HCT116 (cell line): ENCODE data around the gene KLHL18. TPM values are rescaled to one million over a fixed set of nuclear protein-coding genes. Genes with fewer than 3 reads are reported as not detected.
A peak's percentile ranks its signal among the peaks of the same experiment; 100 is the strongest.

ENCODE experiments used
- ATAC-seq: fragments of 200-7000 bp; cut with Tn5 transposase; 2 replicates; pipeline ENCODE4 v1.9.1; 2020; ENCODE audit warnings: mild to moderate bottlenecking, moderate library complexity
- BruUV-seq: library from RNA; stranded (reverse); fragments of 400-500 nt; replicated peaks from 2 replicates; lab custom pipeline; 2021; lab: Mats Ljungman, UMichigan
- CTCF ChIA-PET: fragments of 300-600 bp; sonication (Branson Sonifier 250); formaldehyde crosslinking; loops from one replicate; lab custom pipeline; 2021; ENCODE audit warnings: antibody characterized with exemption; lab: Charles Lee
- POLR2A ChIA-PET: fragments of 300-600, 350-600 bp; sonication (Branson Sonifier 250); formaldehyde crosslinking; loops from one replicate; lab custom pipeline; 2021; ENCODE audit warnings: antibody characterized with exemption; lab: Charles Lee
- RAD21 ChIA-PET, 2 experiments: fragments of 300-600 bp; sonication (Branson Sonifier 250); formaldehyde crosslinking; loops; one replicate each; lab custom pipeline; 2023; ENCODE audit warnings: low total read pairs in 2 of 2; ENCODE audit not compliant: uncharacterized antibody in 2 of 2, unreplicated experiment in 2 of 2, low non-redundant PET in 1 of 2; lab: Charles Lee
- DNase-seq: peaks from one replicate; pipeline ENCODE4 v3.0.0-alpha.2; 2010; ENCODE audit warnings: low read depth, low spot score
- H2AFZ ChIP-seq: fragments of 200-600 bp; shearing (Covaris generic), sonication (generic); 2 replicates; pipeline ENCODE4 v1.6.1; 2017; ENCODE audit warnings: low read depth, mixed run types, mixed read lengths, antibody characterized with exemption, low read length; ENCODE audit not compliant: poor library complexity, severe bottlenecking
- H3K27ac ChIP-seq: 2 replicates; pipeline ENCODE4 v1.5.1; 2012; ENCODE audit warnings: low read depth, low read length
- H3K27me3 ChIP-seq: fragments of 200-600 bp; sonication (generic); 2 replicates; pipeline ENCODE4 v1.6.1; 2016; ENCODE audit warnings: mixed run types, low read length, mixed read lengths; ENCODE audit not compliant: insufficient read depth
- H3K36me3 ChIP-seq, 2 experiments: fragments of 200-500 bp in 1 of 2; fragments of 200-600 bp in 1 of 2; sonication (Bioruptor generic) in 1 of 2; sonication (generic) in 1 of 2; 2 replicates each; pipeline versions ENCODE4 v1.5.1 to v1.6.1; 2014 to 2016; ENCODE audit warnings: low read length in 2 of 2, inconsistent platforms in 1 of 2, mixed read lengths in 1 of 2, mixed run types in 1 of 2; ENCODE audit not compliant: insufficient read depth in 2 of 2, control insufficient read depth in 1 of 2
- H3K4me1 ChIP-seq, 2 experiments: fragments of 200-600 bp in 1 of 2; sonication (generic) in 1 of 2; 2 replicates each; pipeline versions ENCODE4 v1.5.1 to v1.6.1; 2012 to 2017; ENCODE audit warnings: low read length in 2 of 2, inconsistent platforms in 1 of 2, mild to moderate bottlenecking in 1 of 2, mixed read lengths in 1 of 2, mixed run types in 1 of 2, moderate library complexity in 1 of 2; ENCODE audit not compliant: insufficient read depth in 2 of 2, control insufficient read depth in 1 of 2
- H3K4me2 ChIP-seq: fragments of 200-600 bp; sonication (generic); 2 replicates; pipeline ENCODE4 v1.6.1; 2017; ENCODE audit warnings: mixed run types, low read length, mixed read lengths
- H3K4me3 ChIP-seq, 2 experiments: fragments of 200-600 bp in 1 of 2; sonication (generic) in 1 of 2; replicated peaks in 1 of 2; 2 replicates each; pipeline ENCODE4 v1.5.1; 2011 to 2016; ENCODE audit warnings: low read length in 2 of 2, control low read depth in 1 of 2, low read depth in 1 of 2, mild to moderate bottlenecking in 1 of 2, mixed read lengths in 1 of 2, mixed run types in 1 of 2
- H3K79me2 ChIP-seq: fragments of 200-600 bp; sonication (generic); 2 replicates; pipeline ENCODE4 v1.6.1; 2017; ENCODE audit warnings: mild to moderate bottlenecking, mixed run types, low read length, moderate library complexity, mixed read lengths; ENCODE audit not compliant: insufficient read depth
- H3K9ac ChIP-seq: fragments of 200-600 bp; sonication (generic); 2 replicates; pipeline ENCODE4 v1.6.1; 2016; ENCODE audit warnings: low read length, mixed read lengths
- H3K9me2 ChIP-seq: fragments of 200-600 bp; sonication (generic), shearing (Covaris generic); 2 replicates; pipeline ENCODE4 v1.6.1; 2017; ENCODE audit warnings: mixed run types, mild to moderate bottlenecking, moderate library complexity; ENCODE audit not compliant: insufficient read depth
- H3K9me3 ChIP-seq, 2 experiments: fragments of 200-500 bp in 1 of 2; fragments of 200-600 bp in 1 of 2; sonication (Bioruptor generic) in 1 of 2; sonication (generic) in 1 of 2; 2 replicates each; pipeline ENCODE4 v1.6.1; 2014 to 2017; ENCODE audit warnings: low read length in 2 of 2, mixed read lengths in 2 of 2, inconsistent platforms in 1 of 2, low read depth in 1 of 2, mild to moderate bottlenecking in 1 of 2, mixed run types in 1 of 2, moderate library complexity in 1 of 2; ENCODE audit not compliant: control insufficient read depth in 1 of 2, insufficient read depth in 1 of 2
- H4K20me1 ChIP-seq: fragments of 200-600 bp; sonication (generic), shearing (Covaris generic); 2 replicates; pipeline ENCODE4 v1.6.1; 2017; ENCODE audit warnings: mixed run types, mild to moderate bottlenecking, moderate library complexity; ENCODE audit not compliant: insufficient read depth
- ATF3 ChIP-seq: IDR thresholded peaks from 2 replicates; pipeline ENCODE4 v1.6.1; 2012
- CBX3 ChIP-seq: IDR thresholded peaks from 2 replicates; pipeline ENCODE4 v1.6.1; 2012; ENCODE audit warnings: low read depth
- CEBPB ChIP-seq: IDR thresholded peaks from 2 replicates; pipeline ENCODE4 v1.6.1; 2012; ENCODE audit warnings: low read depth
- CTCF ChIP-seq, 3 experiments: fragments of 200-600 bp in 1 of 3; sonication (generic) in 1 of 3; IDR thresholded peaks in 2 of 3; conservative IDR thresholded peaks in 1 of 3; 2 replicates each; pipeline ENCODE4 v1.5.1; 2012 to 2017; ENCODE audit warnings: low read depth in 2 of 3, low read length in 2 of 3, antibody characterized with exemption in 1 of 3, borderline replicate concordance in 1 of 3, control low read depth in 1 of 3, mild to moderate bottlenecking in 1 of 3, mixed read lengths in 1 of 3, mixed run types in 1 of 3, moderate library complexity in 1 of 3; ENCODE audit not compliant: insufficient read depth in 1 of 3
- EGR1 ChIP-seq: IDR thresholded peaks from 2 replicates; pipeline ENCODE4 v1.6.1; 2012; ENCODE audit warnings: low read depth
- ELF1 ChIP-seq: IDR thresholded peaks from 2 replicates; pipeline ENCODE4 v1.6.1; 2012; ENCODE audit warnings: low read depth, borderline replicate concordance
- EZH2 ChIP-seq: fragments of 200-600 bp; sonication (generic); IDR thresholded peaks from 2 replicates; pipeline ENCODE4 v1.6.1; 2017; ENCODE audit warnings: antibody characterized with exemption, mixed run types
- EZH2phosphoT487 ChIP-seq: fragments of 200-600 bp; IDR thresholded peaks from 2 replicates; pipeline ENCODE4 v1.6.1; 2018; ENCODE audit warnings: antibody characterized with exemption, borderline replicate concordance
- FOSL1 ChIP-seq: IDR thresholded peaks from 2 replicates; pipeline ENCODE4 v1.6.1; 2012; ENCODE audit warnings: low read depth
- MAX ChIP-seq: IDR thresholded peaks from 2 replicates; pipeline ENCODE4 v1.6.1; 2012
- POLR2A ChIP-seq: IDR thresholded peaks from 2 replicates; pipeline ENCODE4 v1.7.0; 2011; ENCODE audit warnings: borderline replicate concordance; ENCODE audit not compliant: insufficient read depth, insufficient read length; ENCODE audit errors: extremely low read depth
- POLR2AphosphoS5 ChIP-seq: IDR thresholded peaks from 2 replicates; pipeline ENCODE4 v1.6.1; 2011; ENCODE audit warnings: mild to moderate bottlenecking, low read depth, low read length, moderate library complexity
- RAD21 ChIP-seq: IDR thresholded peaks from 2 replicates; pipeline ENCODE4 v1.6.1; 2012; ENCODE audit warnings: low read depth, mild to moderate bottlenecking
- REST ChIP-seq: IDR thresholded peaks from 2 replicates; pipeline ENCODE4 v1.6.1; 2012; ENCODE audit warnings: low read depth
- SIN3A ChIP-seq: IDR thresholded peaks from 2 replicates; pipeline ENCODE4 v1.6.1; 2012; ENCODE audit warnings: low read depth
- TCF7L2 ChIP-seq: IDR thresholded peaks from 2 replicates; pipeline ENCODE4 v1.7.0; 2011; ENCODE audit warnings: borderline replicate concordance, inconsistent platforms; ENCODE audit not compliant: insufficient read depth, insufficient read length; ENCODE audit errors: extremely low read depth
- ZBTB33 ChIP-seq: IDR thresholded peaks from 2 replicates; pipeline ENCODE4 v1.6.1; 2011; ENCODE audit warnings: mild to moderate bottlenecking, low read length, moderate library complexity; ENCODE audit not compliant: insufficient replicate concordance; ENCODE audit errors: extremely low read depth
- ZNF274 ChIP-seq: fragments of 200-500 bp; sonication (Bioruptor generic); IDR thresholded peaks from 2 replicates; pipeline ENCODE4 v1.6.1; 2014; ENCODE audit warnings: mild to moderate bottlenecking, low read depth, low read length, inconsistent platforms
- intact Hi-C: fragments of 100-400 bp; cut with micrococcal nuclease; formaldehyde crosslinking; loops from 2 replicates; pipeline ENCODE4 v1.10.0; 2022
- total RNA-seq: library from RNA; stranded (reverse); gene quantifications from one replicate; pipeline ENCODE4 v1.2.1, GENCODE V29; 2021; ENCODE audit not compliant: unreplicated experiment

KLHL18 gene
- total RNA-seq, 1 experiment from 2014 or later, result 32.3 TPM

- RAD21 ChIA-PET, result no interaction called here
- POLR2A ChIA-PET, result no interaction called here
- H3K4me1 ChIP-seq, result peaks cover 11 to 19% of the 10 kb centered on the region in 2 experiments; a peak in 3 of 4 replicates
- H2AFZ ChIP-seq, result no peak overlapping the region
- peak overlapping the region; percentile 76 for H3K27ac ChIP-seq
- no TSS peak for BruUV-seq
- H3K4me2 ChIP-seq, result peak overlapping the region; percentile 74
- H3K79me2 ChIP-seq, result peaks cover 71% of the 10 kb centered on the region
- no peak for DNase-seq
- H3K36me3 ChIP-seq, result peaks cover 0 to 2% of the 10 kb centered on the region in 2 experiments; a peak in 1 of 4 replicates
- H3K4me3 ChIP-seq, result peak overlapping the region; percentile 84 to 99
- no peaks in the 10 kb centered on the region for H3K27me3 ChIP-seq
- H3K9me3 ChIP-seq, result no peaks in the 10 kb centered on the region
- peak overlapping the region; percentile 91 for H3K9ac ChIP-seq
- intact Hi-C loops, result no loop called here
- TF ChIP-seq EZH2, result no peak
- no peak for TF ChIP-seq CTCF (IDR thresholded peaks at IDR 0.05 in 2 of 3, conservative IDR thresholded peaks at IDR 0.05 in 1 of 3; ENCODE audit: borderline replicate concordance in 1 of 3, insufficient read depth in 1 of 3, low read depth in 2 of 3, low read length in 2 of 3)
- TF ChIP-seq CEBPB, result no peak
- no peak for TF ChIP-seq TCF7L2
- TF ChIP-seq REST, result no peak
- no peak for TF ChIP-seq RAD21
- TF ChIP-seq CBX3, result no peak
- no peak for TF ChIP-seq EGR1
- no peak for TF ChIP-seq ZBTB33
- TF ChIP-seq ATF3, result no peak
- TF ChIP-seq POLR2A, result no peak
- no peak for TF ChIP-seq SIN3A
- no peak for TF ChIP-seq FOSL1
- no peak for TF ChIP-seq EZH2phosphoT487
- TF ChIP-seq POLR2AphosphoS5, result no peak
- TF ChIP-seq MAX, result no peak
- no peak for TF ChIP-seq ELF1
- no peak for TF ChIP-seq ZNF274
- TF ChIP-seq, all 23 proteins: peak for 0
- ATAC-seq, result 0 out of 2 replicates have a peak, but pooled peaks have one; percentile 3
- Histone ChIP-seq H3K9me2 (no peaks in the 10 kb centered on the region), H4K20me1 (no peaks in the 10 kb centered on the region)
- CTCF ChIA-PET, result interaction anchor here (0.8 kb wide), 1 partner anchor 41 kb away, joined by 3 read pairs; no protein-coding TSS in a partner anchor
Observed at GRCh38 chr3:47283193-47283537, 421 bp downstream of the KLHL18 start.
